ENCODE data around the gene DOCK2. TPM values are rescaled to one million over a fixed set of nuclear protein-coding genes. Genes with fewer than 3 reads are reported as not detected.

DOCK2 gene
- polyA plus RNA-seq, 2 of the 4 experiments (the other 2 are of a cell fraction) = 2.1 to 4.6 TPM

DNA sequence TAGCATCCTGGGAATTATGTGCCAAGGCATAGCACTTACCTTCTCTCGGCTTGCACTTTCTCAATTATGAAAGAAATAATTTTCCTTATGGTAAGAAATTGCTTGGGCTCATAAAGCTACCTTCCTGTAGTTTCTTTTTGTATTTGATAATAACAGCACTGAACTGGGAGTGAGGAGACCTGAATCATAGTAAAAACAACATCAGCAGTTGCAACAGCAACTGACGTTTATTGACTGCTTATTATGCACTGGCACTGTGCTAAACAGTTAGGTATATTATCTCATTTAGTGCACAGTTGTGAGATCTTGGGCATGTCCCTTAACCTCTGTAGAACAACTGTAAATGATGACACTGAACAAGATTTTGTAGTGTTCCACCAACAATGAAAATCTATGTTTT lies 135.2 kb downstream of the DOCK2 start:
- no peak overlapping the region for H3K4me2 ChIP-seq
- ATAC-seq (no peak), DNase-seq (ENCODE audit: low read depth in 1 of 2, low spot score in 1 of 2) (no peak), FAIRE-seq (no peak)
- TF ChIP-seq HOXB5 (CRISPR knock-in tag; IDR thresholded peaks at IDR 0.05) = no peak
- TF ChIP-seq BHLHE40 (IDR thresholded peaks at IDR 0.05; ENCODE audit: low read depth, low read length) = no peak
- no peak for TF ChIP-seq SREBF2 (IDR thresholded peaks at IDR 0.05)
- TF ChIP-seq RNF2 (IDR thresholded peaks at IDR 0.05; ENCODE audit: borderline replicate concordance, low read depth) = no peak
- TF ChIP-seq CHD4 (IDR thresholded peaks at IDR 0.05; ENCODE audit: borderline replicate concordance) = no peak
- TF ChIP-seq CBX2 (IDR thresholded peaks at IDR 0.05; ENCODE audit: borderline replicate concordance, low read depth) = no peak
- TF ChIP-seq, protein P1, sequence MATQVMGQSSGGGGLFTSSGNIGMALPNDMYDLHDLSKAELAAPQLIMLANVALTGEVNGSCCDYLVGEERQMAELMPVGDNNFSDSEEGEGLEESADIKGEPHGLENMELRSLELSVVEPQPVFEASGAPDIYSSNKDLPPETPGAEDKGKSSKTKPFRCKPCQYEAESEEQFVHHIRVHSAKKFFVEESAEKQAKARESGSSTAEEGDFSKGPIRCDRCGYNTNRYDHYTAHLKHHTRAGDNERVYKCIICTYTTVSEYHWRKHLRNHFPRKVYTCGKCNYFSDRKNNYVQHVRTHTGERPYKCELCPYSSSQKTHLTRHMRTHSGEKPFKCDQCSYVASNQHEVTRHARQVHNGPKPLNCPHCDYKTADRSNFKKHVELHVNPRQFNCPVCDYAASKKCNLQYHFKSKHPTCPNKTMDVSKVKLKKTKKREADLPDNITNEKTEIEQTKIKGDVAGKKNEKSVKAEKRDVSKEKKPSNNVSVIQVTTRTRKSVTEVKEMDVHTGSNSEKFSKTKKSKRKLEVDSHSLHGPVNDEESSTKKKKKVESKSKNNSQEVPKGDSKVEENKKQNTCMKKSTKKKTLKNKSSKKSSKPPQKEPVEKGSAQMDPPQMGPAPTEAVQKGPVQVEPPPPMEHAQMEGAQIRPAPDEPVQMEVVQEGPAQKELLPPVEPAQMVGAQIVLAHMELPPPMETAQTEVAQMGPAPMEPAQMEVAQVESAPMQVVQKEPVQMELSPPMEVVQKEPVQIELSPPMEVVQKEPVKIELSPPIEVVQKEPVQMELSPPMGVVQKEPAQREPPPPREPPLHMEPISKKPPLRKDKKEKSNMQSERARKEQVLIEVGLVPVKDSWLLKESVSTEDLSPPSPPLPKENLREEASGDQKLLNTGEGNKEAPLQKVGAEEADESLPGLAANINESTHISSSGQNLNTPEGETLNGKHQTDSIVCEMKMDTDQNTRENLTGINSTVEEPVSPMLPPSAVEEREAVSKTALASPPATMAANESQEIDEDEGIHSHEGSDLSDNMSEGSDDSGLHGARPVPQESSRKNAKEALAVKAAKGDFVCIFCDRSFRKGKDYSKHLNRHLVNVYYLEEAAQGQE (IDR thresholded peaks at IDR 0.05) = no peak
- no peak for TF ChIP-seq MAZ (IDR thresholded peaks at IDR 0.05; ENCODE audit: borderline replicate concordance, low read depth, low read length)
- ChIA-PET POLR2A (no interaction called here), CTCF (interaction anchor here (1.8 kb wide), 1 partner anchor 208 kb away, joined by 7 read pairs; the partner anchor contains the start of gene INSYN2B)
- H3K4me1 ChIP-seq = no peaks in the 10 kb centered on the region
- no peak overlapping the region for H3K4me3 ChIP-seq
- H3K9me3 ChIP-seq = no peaks in the 10 kb centered on the region
- H3K27ac ChIP-seq = no peak overlapping the region
- WGBS (ENCODE audit: missing lambda C conversion rate) = 49% methylated on average over 2 of the region's 2 CpGs

DNA sequence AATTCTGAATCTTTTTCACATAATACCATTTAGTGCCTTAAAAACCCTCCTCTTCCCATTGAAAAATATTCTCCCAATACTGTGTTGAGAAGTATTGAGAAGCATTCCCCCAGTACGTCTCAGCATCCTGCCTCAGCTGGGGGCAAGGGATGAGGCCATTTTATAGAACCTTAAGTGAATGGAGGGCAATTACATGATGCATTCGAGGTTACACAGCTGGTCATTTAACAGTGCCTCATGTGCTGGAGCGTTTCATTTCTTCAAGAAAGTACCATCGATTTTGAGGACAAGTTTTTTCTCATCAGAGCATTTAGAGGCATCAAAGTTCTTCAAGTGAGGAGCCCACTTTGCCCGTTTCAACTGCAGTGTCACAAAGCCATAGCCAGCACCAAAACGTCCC lies 135.6 kb downstream of the DOCK2 start:
- no peaks in the 10 kb centered on the region for H3K4me1 ChIP-seq
- CTCF ChIA-PET = interaction anchor here (1.8 kb wide), 1 partner anchor 208 kb away, joined by 7 read pairs; the partner anchor contains the start of gene INSYN2B
- H3K4me3 ChIP-seq = no peak overlapping the region
- FAIRE-seq = no peak
- no peak for DNase-seq (ENCODE audit: low read depth in 1 of 2, low spot score in 1 of 2)
- 35% methylated on average over 6 of the region's 6 CpGs for WGBS (ENCODE audit: missing lambda C conversion rate)
- TF ChIP-seq FOSL2 (IDR thresholded peaks at IDR 0.05) (no peak), FOSL2 (CRISPR knock-in tag; IDR thresholded peaks at IDR 0.05) (no peak), CHD2 (IDR thresholded peaks at IDR 0.05; ENCODE audit: low read length, partially characterized antibody) (no peak), ZSCAN20 (CRISPR knock-in tag; IDR thresholded peaks at IDR 0.05) (no peak), JUNB (IDR thresholded peaks at IDR 0.05) (no peak), HDAC2 (IDR thresholded peaks at IDR 0.05) (no peak), BHLHE40 (IDR thresholded peaks at IDR 0.05; ENCODE audit: low read depth, low read length) (no peak), RARB (CRISPR knock-in tag; IDR thresholded peaks at IDR 0.05) (no peak), PHF8 (IDR thresholded peaks at IDR 0.05; ENCODE audit: borderline replicate concordance, low read depth) (no peak), MAZ (IDR thresholded peaks at IDR 0.05; ENCODE audit: borderline replicate concordance, low read depth, low read length) (no peak), CBX8 (IDR thresholded peaks at IDR 0.05) (no peak), MYC (IDR thresholded peaks at IDR 0.05; ENCODE audit: borderline replicate concordance, low read length) (no peak), TP53 (CRISPR knock-in tag; IDR thresholded peaks at IDR 0.05) (no peak), CEBPB (IDR thresholded peaks at IDR 0.05) (no peak), POLR2AphosphoS2 (conservative IDR thresholded peaks at IDR 0.05; ENCODE audit: low read length) (no peak), FOSB (CRISPR knock-in tag; IDR thresholded peaks at IDR 0.05) (no peak), RNF2 (IDR thresholded peaks at IDR 0.05; ENCODE audit: borderline replicate concordance, low read depth) (no peak)
- TF ChIP-seq, protein P1 (IDR thresholded peaks at IDR 0.05) = no peak
- TF ChIP-seq, protein P2, sequence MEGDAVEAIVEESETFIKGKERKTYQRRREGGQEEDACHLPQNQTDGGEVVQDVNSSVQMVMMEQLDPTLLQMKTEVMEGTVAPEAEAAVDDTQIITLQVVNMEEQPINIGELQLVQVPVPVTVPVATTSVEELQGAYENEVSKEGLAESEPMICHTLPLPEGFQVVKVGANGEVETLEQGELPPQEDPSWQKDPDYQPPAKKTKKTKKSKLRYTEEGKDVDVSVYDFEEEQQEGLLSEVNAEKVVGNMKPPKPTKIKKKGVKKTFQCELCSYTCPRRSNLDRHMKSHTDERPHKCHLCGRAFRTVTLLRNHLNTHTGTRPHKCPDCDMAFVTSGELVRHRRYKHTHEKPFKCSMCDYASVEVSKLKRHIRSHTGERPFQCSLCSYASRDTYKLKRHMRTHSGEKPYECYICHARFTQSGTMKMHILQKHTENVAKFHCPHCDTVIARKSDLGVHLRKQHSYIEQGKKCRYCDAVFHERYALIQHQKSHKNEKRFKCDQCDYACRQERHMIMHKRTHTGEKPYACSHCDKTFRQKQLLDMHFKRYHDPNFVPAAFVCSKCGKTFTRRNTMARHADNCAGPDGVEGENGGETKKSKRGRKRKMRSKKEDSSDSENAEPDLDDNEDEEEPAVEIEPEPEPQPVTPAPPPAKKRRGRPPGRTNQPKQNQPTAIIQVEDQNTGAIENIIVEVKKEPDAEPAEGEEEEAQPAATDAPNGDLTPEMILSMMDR (IDR thresholded peaks at IDR 0.05) = no peak
- TF ChIP-seq, protein P3, sequence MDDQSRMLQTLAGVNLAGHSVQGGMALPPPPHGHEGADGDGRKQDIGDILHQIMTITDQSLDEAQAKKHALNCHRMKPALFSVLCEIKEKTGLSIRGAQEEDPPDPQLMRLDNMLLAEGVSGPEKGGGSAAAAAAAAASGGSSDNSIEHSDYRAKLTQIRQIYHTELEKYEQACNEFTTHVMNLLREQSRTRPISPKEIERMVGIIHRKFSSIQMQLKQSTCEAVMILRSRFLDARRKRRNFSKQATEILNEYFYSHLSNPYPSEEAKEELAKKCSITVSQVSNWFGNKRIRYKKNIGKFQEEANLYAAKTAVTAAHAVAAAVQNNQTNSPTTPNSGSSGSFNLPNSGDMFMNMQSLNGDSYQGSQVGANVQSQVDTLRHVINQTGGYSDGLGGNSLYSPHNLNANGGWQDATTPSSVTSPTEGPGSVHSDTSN (IDR thresholded peaks at IDR 0.05) = no peak
- POLR2A ChIA-PET = no interaction called here
- no peak overlapping the region for H3K4me2 ChIP-seq
- H3K9me3 ChIP-seq = no peaks in the 10 kb centered on the region
- H3K27ac ChIP-seq = no peak overlapping the region
- no peak for ATAC-seq

All from A549 (cell line).